Loucy (cell line): ENCODE data around the gene TFCP2L1.

Experiments used
- H2AFZ ChIP-seq: fragments of 200-600 bp; sonication (generic); 2 replicates; pipeline ENCODE4 v1.6.0; 2016; ENCODE audit warnings: antibody characterized with exemption, mild to moderate bottlenecking, low read length, moderate library complexity
- H3F3A ChIP-seq: fragments of 200-600 bp; 2 replicates; pipeline ENCODE4 v1.6.0; 2016; ENCODE audit warnings: antibody characterized with exemption, low read depth, mild to moderate bottlenecking
- H3K27me3 ChIP-seq: fragments of 200-600 bp; sonication (generic); 2 replicates; pipeline ENCODE4 v1.6.1; 2014; ENCODE audit warnings: low read length, mild to moderate bottlenecking; ENCODE audit not compliant: insufficient read depth, poor library complexity, severe bottlenecking
- H3K36me3 ChIP-seq: fragments of 200-600 bp; sonication (generic); 2 replicates; pipeline ENCODE4 v1.6.1; 2016; ENCODE audit warnings: low read length; ENCODE audit not compliant: insufficient read depth
- H3K4me1 ChIP-seq: fragments of 200-600 bp; sonication (generic); 2 replicates; pipeline ENCODE4 v1.5.1; 2014; ENCODE audit warnings: low read length, mild to moderate bottlenecking; ENCODE audit not compliant: insufficient read depth, poor library complexity, severe bottlenecking
- H3K4me2 ChIP-seq: fragments of 200-600 bp; sonication (generic); 2 replicates; pipeline ENCODE4 v1.6.0; 2014; ENCODE audit warnings: antibody characterized with exemption, low read length, low read depth, mild to moderate bottlenecking; ENCODE audit not compliant: poor library complexity, severe bottlenecking
- H3K4me3 ChIP-seq: fragments of 200-600 bp; sonication (generic); 2 replicates; pipeline ENCODE4 v1.5.1; 2014; ENCODE audit warnings: low read length, mild to moderate bottlenecking, mixed read lengths; ENCODE audit not compliant: poor library complexity, severe bottlenecking
- H3K79me2 ChIP-seq: fragments of 200-600 bp; sonication (generic); 2 replicates; pipeline ENCODE4 v1.6.1; 2014; ENCODE audit warnings: low read length; ENCODE audit not compliant: insufficient read depth
- H3K9ac ChIP-seq: fragments of 200-600 bp; sonication (generic); 2 replicates; pipeline ENCODE4 v1.6.0; 2014; ENCODE audit warnings: mild to moderate bottlenecking, low read depth, low read length, moderate library complexity; ENCODE audit not compliant: poor library complexity, severe bottlenecking
- H3K9me2 ChIP-seq: fragments of 200-600 bp; sonication (generic); replicated peaks from 2 replicates; pipeline ENCODE4 v1.6.1; 2016; ENCODE audit warnings: low read depth, low read length, mixed read lengths
- H3K9me3 ChIP-seq: fragments of 200-600 bp; sonication (generic); 2 replicates; pipeline ENCODE4 v1.6.1; 2014; ENCODE audit warnings: mild to moderate bottlenecking, antibody characterized with exemption, low read length, low read depth; ENCODE audit not compliant: insufficient read depth
- H4K20me1 ChIP-seq: fragments of 200-600 bp; sonication (generic); 2 replicates; pipeline ENCODE4 v1.6.0; 2014; ENCODE audit warnings: antibody characterized with exemption, low read length, mild to moderate bottlenecking; ENCODE audit not compliant: insufficient read depth, poor library complexity, severe bottlenecking
- CTCF ChIP-seq: fragments of 200-600 bp; sonication (generic); conservative IDR thresholded peaks from 2 replicates; pipeline ENCODE4 v1.5.1; 2014; ENCODE audit warnings: mild to moderate bottlenecking, antibody characterized with exemption, low read length
- EZH2phosphoT487 ChIP-seq: fragments of 200-600 bp; IDR thresholded peaks from 2 replicates; pipeline ENCODE4 v1.6.1; 2018; ENCODE audit warnings: antibody characterized with exemption, mild to moderate bottlenecking, moderate library complexity, borderline replicate concordance

The TFCP2L1 gene

GRCh38 chr2:121212661-121213325 is 72.2 kb downstream of the TFCP2L1 start:
- Histone ChIP-seq H3K9me3 (no peaks in the 10 kb centered on the region), H4K20me1 (no peaks in the 10 kb centered on the region), H2AFZ (no peak overlapping the region), H3K36me3 (no peaks in the 10 kb centered on the region), H3K4me3 (no peak overlapping the region), H3K79me2 (no peaks in the 10 kb centered on the region), H3K27me3 (no peaks in the 10 kb centered on the region), H3F3A (no peaks in the 10 kb centered on the region), H3K9ac (no peak overlapping the region), H3K4me1 (no peaks in the 10 kb centered on the region), H3K4me2 (no peak overlapping the region), H3K9me2 (no peaks in the 10 kb centered on the region)
- TF ChIP-seq CTCF (no peak), EZH2phosphoT487 (no peak)

GRCh38 chr2:121211689-121212151 is 73.3 kb downstream of the TFCP2L1 start:
- Histone ChIP-seq H3K79me2 (no peaks in the 10 kb centered on the region), H2AFZ (no peak overlapping the region), H3K9ac (no peak overlapping the region), H3K36me3 (no peaks in the 10 kb centered on the region), H3K9me2 (no peaks in the 10 kb centered on the region), H3K4me3 (no peak overlapping the region), H3K27me3 (no peaks in the 10 kb centered on the region), H3K9me3 (no peaks in the 10 kb centered on the region), H3K4me2 (no peak overlapping the region), H3K4me1 (no peaks in the 10 kb centered on the region), H4K20me1 (no peaks in the 10 kb centered on the region), H3F3A (no peaks in the 10 kb centered on the region)
- no peak for TF ChIP-seq EZH2phosphoT487

GRCh38 chr2:121211251-121211650 is 73.8 kb downstream of the TFCP2L1 start:
- Histone ChIP-seq H3F3A (no peaks in the 10 kb centered on the region), H3K9me3 (no peaks in the 10 kb centered on the region), H3K27me3 (no peaks in the 10 kb centered on the region), H4K20me1 (no peaks in the 10 kb centered on the region), H3K4me1 (no peaks in the 10 kb centered on the region), H3K9me2 (no peaks in the 10 kb centered on the region), H3K79me2 (no peaks in the 10 kb centered on the region), H3K4me3 (no peak overlapping the region), H2AFZ (no peak overlapping the region), H3K9ac (no peak overlapping the region), H3K36me3 (no peaks in the 10 kb centered on the region), H3K4me2 (no peak overlapping the region)
- TF ChIP-seq EZH2phosphoT487 (no peak), CTCF (no peak)

- H2AFZ ChIP-seq = no peak overlapping the region
- no peaks in the 10 kb centered on the region for H3K9me2 ChIP-seq
- TF ChIP-seq EZH2phosphoT487 = no peak
- H3F3A ChIP-seq = no peaks in the 10 kb centered on the region
- no peaks in the 10 kb centered on the region for H3K36me3 ChIP-seq
- H3K4me3 ChIP-seq = no peak overlapping the region
- no peaks in the 10 kb centered on the region for H3K27me3 ChIP-seq
- no peaks in the 10 kb centered on the region for H3K79me2 ChIP-seq
- H3K9me3 ChIP-seq = no peaks in the 10 kb centered on the region
- H4K20me1 ChIP-seq = no peaks in the 10 kb centered on the region
- no peaks in the 10 kb centered on the region for H3K4me1 ChIP-seq
- H3K9ac ChIP-seq = no peak overlapping the region
- no peak overlapping the region for H3K4me2 ChIP-seq
Measured at GRCh38 chr2:121210691-121211090, 74.3 kb downstream of the TFCP2L1 start.
